Measurements from ENCODE around the gene ABHD17C. TPM values are rescaled to one million over a fixed set of nuclear protein-coding genes. Genes with fewer than 3 reads are reported as not detected.

Gene ABHD17C
- total RNA-seq, 2 experiments from 2014 or later: 6.1 to 9.0 TPM

- H3K4me3 Mint-ChIP-seq: no peak overlapping the region
Observed at GRCh38 chr15:80669663-80670273, 25.3 kb upstream of the ABHD17C start.

GRCh38 chr15:80673561-80674244, 21.4 kb upstream of the ABHD17C start:
- intact Hi-C loops (cut with micrococcal nuclease): no loop called here

More at GRCh38 chr15:80669663-80670273, 25.3 kb upstream of the ABHD17C start:
- Mint-ChIP-seq H3K4me1 (ENCODE audit: low read depth) (no peaks in the 10 kb centered on the region), H3K27ac (no peak overlapping the region), H3K27me3 (peaks cover 9% of the 10 kb centered on the region), H3K36me3 (no peaks in the 10 kb centered on the region), H3K9me3 (no peaks in the 10 kb centered on the region)
- intact Hi-C loops (cut with micrococcal nuclease): no loop called here
- ChIA-PET POLR2A (no interaction called here), CTCF (no interaction called here)
- no peak for DNase-seq

GRCh38 chr15:80674245-80674614, 20.9 kb upstream of the ABHD17C start:
- H3K9me3 Mint-ChIP-seq: no peaks in the 10 kb centered on the region
- peaks cover 20% of the 10 kb centered on the region for H3K27me3 Mint-ChIP-seq
- H3K27ac Mint-ChIP-seq: no peak overlapping the region
- ChIA-PET POLR2A (no interaction called here), CTCF (no interaction called here)
- DNase-seq: no peak
- no peak overlapping the region for H3K4me3 Mint-ChIP-seq
- intact Hi-C loops (cut with micrococcal nuclease): no loop called here
- H3K36me3 Mint-ChIP-seq: no peaks in the 10 kb centered on the region
- peaks cover under 1% of the 10 kb centered on the region for H3K4me1 Mint-ChIP-seq (ENCODE audit: low read depth)

More at GRCh38 chr15:80673561-80674244, 21.4 kb upstream of the ABHD17C start:
- POLR2A ChIA-PET: no interaction called here
- Mint-ChIP-seq H3K4me3 (no peak overlapping the region), H3K4me1 (ENCODE audit: low read depth) (no peaks in the 10 kb centered on the region), H3K36me3 (no peaks in the 10 kb centered on the region), H3K9me3 (no peaks in the 10 kb centered on the region), H3K27ac (no peak overlapping the region), H3K27me3 (peaks cover 20% of the 10 kb centered on the region)
- CTCF ChIA-PET: no interaction called here
- DNase-seq: no peak

- ChIA-PET POLR2A (no interaction called here), CTCF (no interaction called here)
- peaks cover 27% of the 10 kb centered on the region for H3K27me3 Mint-ChIP-seq
- H3K36me3 Mint-ChIP-seq: no peaks in the 10 kb centered on the region
- no peak for DNase-seq
- no peak overlapping the region for H3K27ac Mint-ChIP-seq
- intact Hi-C loops (cut with micrococcal nuclease): no loop called here
- peaks cover 5% of the 10 kb centered on the region for H3K4me1 Mint-ChIP-seq (ENCODE audit: low read depth)
- H3K9me3 Mint-ChIP-seq: peaks cover 3% of the 10 kb centered on the region
- no peak overlapping the region for H3K4me3 Mint-ChIP-seq
Observed at GRCh38 chr15:80677041-80677440, 18.1 kb upstream of the ABHD17C start.

- DNase-seq: no peak
- Mint-ChIP-seq H3K36me3 (no peaks in the 10 kb centered on the region), H3K4me3 (no peak overlapping the region), H3K4me1 (ENCODE audit: low read depth) (peaks cover 5% of the 10 kb centered on the region), H3K9me3 (peaks cover 10% of the 10 kb centered on the region), H3K27ac (no peak overlapping the region), H3K27me3 (peaks cover 40% of the 10 kb centered on the region)
- ChIA-PET CTCF (no interaction called here), POLR2A (no interaction called here)
- intact Hi-C loops (cut with micrococcal nuclease): no loop called here
Observed at GRCh38 chr15:80679167-80679803, 15.8 kb upstream of the ABHD17C start.

GRCh38 chr15:80679804-80680175, 15.3 kb upstream of the ABHD17C start:
- DNase-seq: no peak
- H3K9me3 Mint-ChIP-seq: peaks cover 11% of the 10 kb centered on the region
- intact Hi-C loops (cut with micrococcal nuclease): no loop called here
- ChIA-PET POLR2A (no interaction called here), CTCF (no interaction called here)
- peaks cover 5% of the 10 kb centered on the region for H3K4me1 Mint-ChIP-seq (ENCODE audit: low read depth)
- no peak overlapping the region for H3K27ac Mint-ChIP-seq
- H3K27me3 Mint-ChIP-seq: peaks cover 41% of the 10 kb centered on the region
- no peaks in the 10 kb centered on the region for H3K36me3 Mint-ChIP-seq
- H3K4me3 Mint-ChIP-seq: no peak overlapping the region

- H3K4me1 Mint-ChIP-seq (ENCODE audit: low read depth): peaks cover 5% of the 10 kb centered on the region
- intact Hi-C loops (cut with micrococcal nuclease): no loop called here
- no peak for DNase-seq
Observed at GRCh38 chr15:80682201-80682600, 12.9 kb upstream of the ABHD17C start.

GRCh38 chr15:80684697-80685096, 10.4 kb upstream of the ABHD17C start:
- Mint-ChIP-seq H3K9me3 (peaks cover 11% of the 10 kb centered on the region), H3K4me3 (no peak overlapping the region), H3K27ac (no peak overlapping the region), H3K4me1 (ENCODE audit: low read depth) (peaks cover under 1% of the 10 kb centered on the region), H3K27me3 (peaks cover 27% of the 10 kb centered on the region), H3K36me3 (no peaks in the 10 kb centered on the region)
- intact Hi-C loops (cut with micrococcal nuclease): no loop called here
- ChIA-PET POLR2A (no interaction called here), CTCF (no interaction called here)
- DNase-seq: no peak

More at GRCh38 chr15:80682201-80682600, 12.9 kb upstream of the ABHD17C start:
- no peaks in the 10 kb centered on the region for H3K36me3 Mint-ChIP-seq
- H3K4me3 Mint-ChIP-seq: no peak overlapping the region
- ChIA-PET CTCF (no interaction called here), POLR2A (no interaction called here)
- peaks cover 35% of the 10 kb centered on the region for H3K27me3 Mint-ChIP-seq
- H3K27ac Mint-ChIP-seq: no peak overlapping the region
- H3K9me3 Mint-ChIP-seq: peaks cover 11% of the 10 kb centered on the region

- Mint-ChIP-seq H3K27ac (no peak overlapping the region), H3K36me3 (no peaks in the 10 kb centered on the region), H3K9me3 (peaks cover 10% of the 10 kb centered on the region), H3K4me1 (ENCODE audit: low read depth) (no peaks in the 10 kb centered on the region), H3K27me3 (peaks cover 23% of the 10 kb centered on the region), H3K4me3 (no peak overlapping the region)
- CTCF ChIA-PET: interaction anchor here (1.6 kb wide), 1 partner anchor 92 kb away, joined by 3 read pairs; no protein-coding TSS in a partner anchor
- POLR2A ChIA-PET: no interaction called here
- DNase-seq: no peak
- intact Hi-C loops (cut with micrococcal nuclease): no loop called here
Observed at GRCh38 chr15:80685628-80686027, 9.5 kb upstream of the ABHD17C start.

- POLR2A ChIA-PET: no interaction called here
- no peak for DNase-seq
- H3K27ac Mint-ChIP-seq: no peak overlapping the region
- H3K4me3 Mint-ChIP-seq: no peak overlapping the region
- intact Hi-C loops (cut with micrococcal nuclease): no loop called here
- no peaks in the 10 kb centered on the region for H3K36me3 Mint-ChIP-seq
- H3K9me3 Mint-ChIP-seq: peaks cover under 1% of the 10 kb centered on the region
- H3K4me1 Mint-ChIP-seq (ENCODE audit: low read depth): peaks cover 5% of the 10 kb centered on the region
- CTCF ChIA-PET: no interaction called here
- H3K27me3 Mint-ChIP-seq: peaks cover 1% of the 10 kb centered on the region
Observed at GRCh38 chr15:80689294-80689693, 5.8 kb upstream of the ABHD17C start.

GRCh38 chr15:80689716-80690115, 5.4 kb upstream of the ABHD17C start:
- CTCF ChIA-PET: no interaction called here
- intact Hi-C loops (cut with micrococcal nuclease): loop anchor here (5.0 to 10.0 kb wide), 3 partner anchors 88 to 1355 kb away; partner anchors contain the start of genes CEMIP and MEX3B
- DNase-seq: no peak

GRCh38 chr15:80691575-80691974, 3.5 kb upstream of the ABHD17C start:
- intact Hi-C loops (cut with micrococcal nuclease): loop anchor here (5.0 to 10.0 kb wide), 3 partner anchors 86 to 1353 kb away; partner anchors contain the start of genes CEMIP and MEX3B
- Mint-ChIP-seq H3K4me3 (no peak overlapping the region), H3K27me3 (peaks cover 3% of the 10 kb centered on the region), H3K9me3 (no peaks in the 10 kb centered on the region), H3K27ac (no peak overlapping the region), H3K4me1 (ENCODE audit: low read depth) (peaks cover 12% of the 10 kb centered on the region), H3K36me3 (no peaks in the 10 kb centered on the region)
- CTCF ChIA-PET: no interaction called here
- no peak for DNase-seq
- POLR2A ChIA-PET: no interaction called here

More at GRCh38 chr15:80689716-80690115, 5.4 kb upstream of the ABHD17C start:
- no peaks in the 10 kb centered on the region for H3K27me3 Mint-ChIP-seq
- no peaks in the 10 kb centered on the region for H3K36me3 Mint-ChIP-seq
- H3K9me3 Mint-ChIP-seq: no peaks in the 10 kb centered on the region
- POLR2A ChIA-PET: no interaction called here
- no peak overlapping the region for H3K27ac Mint-ChIP-seq
- peaks cover 8% of the 10 kb centered on the region for H3K4me1 Mint-ChIP-seq (ENCODE audit: low read depth)
- H3K4me3 Mint-ChIP-seq: no peak overlapping the region

Measured in activated CD4-positive, alpha-beta memory T cell treated with anti-CD3 and anti-CD28 coated beads for 36 hours (primary cell).